ENCODE measurements around the gene AOC2. TPM values are rescaled to one million over a fixed set of nuclear protein-coding genes. Genes with fewer than 3 reads are reported as not detected.

Gene AOC2
- total and polyA plus RNA-seq, 7 experiments from 2014 or later, result 3.0 to 3.5 (median 3.2) TPM; not detected in 2

- Histone ChIP-seq H3K36me3 (ENCODE audit: control insufficient read depth in 2 of 3, insufficient read depth in 3 of 3, low read length in 3 of 3) (peaks cover 22 to 56% (median 23%) of the 10 kb centered on the region in 3 experiments), H3K4me1 (ENCODE audit: control insufficient read depth in 2 of 2, insufficient read depth in 2 of 2, low read length in 2 of 2) (peaks cover 10 to 16% of the 10 kb centered on the region in 2 donors), H3K9me3 (ENCODE audit: control insufficient read depth in 2 of 3, low read length in 3 of 3) (no peaks in the 10 kb centered on the region), H3K27me3 (ENCODE audit: control insufficient read depth in 2 of 2, insufficient read depth in 2 of 2, low read length in 2 of 2) (no peaks in the 10 kb centered on the region), H3K27ac (ENCODE audit: low read depth, low read length) (no peak overlapping the region), H3K4me3 (ENCODE audit: low read length) (no peak overlapping the region)
- no peaks in the 10 kb centered on the region for H3K27me3 Mint-ChIP-seq
- peaks cover 11 to 39% (median 33%) of the 10 kb centered on the region in 7 donors for H3K4me1 Mint-ChIP-seq
- ATAC-seq, result no peak
- peak overlapping the region in 1 of 9 donors; percentile 26 for H3K27ac Mint-ChIP-seq
- intact Hi-C loops (cut with micrococcal nuclease), result no loop called here
- ChIA-PET POLR2A (interaction anchor here (0.6 to 3.8 kb wide), 3 partner anchors 12 to 241 kb away, joined by 3 to 40 read pairs (median 4); partner anchors contain the start of genes BECN1 and VPS25), CTCF (interaction anchor here (0.7 kb wide), 1 partner anchor 20 kb away, joined by 3 read pairs; no protein-coding TSS in a partner anchor)
- H3K9me3 Mint-ChIP-seq, result peaks cover 0 to 5% (median 0%) of the 10 kb centered on the region in 11 donors
- no peak for DNase-seq
- peak overlapping the region in 1 of 10 donors; percentile 16 for H3K4me3 Mint-ChIP-seq
- H3K36me3 Mint-ChIP-seq, result peaks cover 5 to 24% (median 18%) of the 10 kb centered on the region in 5 donors
These were observed 8.6 kb upstream of the AOC2 start for GRCh38 chr17:42835732-42836131.

- DNase-seq, result no peak
- H3K36me3 ChIP-seq (ENCODE audit: control insufficient read depth in 2 of 3, insufficient read depth in 3 of 3, low read length in 3 of 3), result peaks cover 37 to 86% (median 41%) of the 10 kb centered on the region in 3 experiments
- no peak for ATAC-seq
- POLR2A ChIA-PET, result no interaction called here
- no peak overlapping the region for H3K4me3 ChIP-seq (ENCODE audit: low read length)
- H3K9me3 Mint-ChIP-seq, result peaks cover 0 to 2% (median 0%) of the 10 kb centered on the region in 11 donors
- H3K36me3 Mint-ChIP-seq, result peaks cover 10 to 41% (median 25%) of the 10 kb centered on the region in 5 donors
- no peak overlapping the region for H3K27ac ChIP-seq (ENCODE audit: low read depth, low read length)
- no peaks in the 10 kb centered on the region for H3K27me3 ChIP-seq (ENCODE audit: control insufficient read depth in 2 of 2, insufficient read depth in 2 of 2, low read length in 2 of 2)
- CTCF ChIA-PET, result no interaction called here
- H3K27me3 Mint-ChIP-seq, result no peaks in the 10 kb centered on the region
- H3K9me3 ChIP-seq (ENCODE audit: control insufficient read depth in 2 of 3, low read length in 3 of 3), result no peaks in the 10 kb centered on the region
- peak overlapping the region in 1 of 9 donors; percentile 29 for H3K27ac Mint-ChIP-seq
- H3K4me1 ChIP-seq (ENCODE audit: control insufficient read depth in 2 of 2, insufficient read depth in 2 of 2, low read length in 2 of 2), result no peaks in the 10 kb centered on the region
- no peak overlapping the region for H3K4me3 Mint-ChIP-seq
- H3K4me1 Mint-ChIP-seq, result peaks cover 0 to 8% (median 6%) of the 10 kb centered on the region in 7 donors
- intact Hi-C loops (cut with micrococcal nuclease), result no loop called here
These were observed 2.2 kb upstream of the AOC2 start for GRCh38 chr17:42841975-42842685.

GRCh38 chr17:42843358-42843934 lies 934 bp upstream of the AOC2 start:
- Mint-ChIP-seq H3K36me3 (peaks cover 9 to 36% (median 19%) of the 10 kb centered on the region in 5 donors), H3K27ac (peak overlapping the region in 1 of 9 donors; percentile 33), H3K4me3 (no peak overlapping the region), H3K9me3 (peaks cover 0 to 2% (median 0%) of the 10 kb centered on the region in 11 donors), H3K4me1 (peaks cover 0 to 8% (median 0%) of the 10 kb centered on the region in 7 donors), H3K27me3 (no peaks in the 10 kb centered on the region)
- ChIA-PET CTCF (interaction anchor here (0.6 to 1.2 kb wide), 2 partner anchors 19 to 154 kb away, joined by 3 to 4 read pairs; partner anchors contain the start of gene RPL27), POLR2A (interaction anchor here (0.8 to 1.1 kb wide), 2 partner anchors 69 to 155 kb away, joined by 3 to 4 read pairs; partner anchors contain the start of gene RPL27)
- Histone ChIP-seq H3K9me3 (ENCODE audit: control insufficient read depth in 2 of 3, low read length in 3 of 3) (no peaks in the 10 kb centered on the region), H3K4me3 (ENCODE audit: low read length) (no peak overlapping the region), H3K36me3 (ENCODE audit: control insufficient read depth in 2 of 3, insufficient read depth in 3 of 3, low read length in 3 of 3) (peaks cover 28 to 73% (median 29%) of the 10 kb centered on the region in 3 experiments), H3K27ac (ENCODE audit: low read depth, low read length) (no peak overlapping the region), H3K27me3 (ENCODE audit: control insufficient read depth in 2 of 2, insufficient read depth in 2 of 2, low read length in 2 of 2) (no peaks in the 10 kb centered on the region), H3K4me1 (ENCODE audit: control insufficient read depth in 2 of 2, insufficient read depth in 2 of 2, low read length in 2 of 2) (no peaks in the 10 kb centered on the region)
- DNase-seq (peak in 4 of 9 donors; percentile 7 to 33 (median 18)), ATAC-seq (peak; percentile 46)
- intact Hi-C loops (cut with micrococcal nuclease), result no loop called here

- H3K4me3 ChIP-seq (ENCODE audit: low read length), result no peak overlapping the region
- H3K4me1 ChIP-seq (ENCODE audit: control insufficient read depth in 2 of 2, insufficient read depth in 2 of 2, low read length in 2 of 2), result no peaks in the 10 kb centered on the region
- no peak for DNase-seq
- H3K27ac Mint-ChIP-seq, result no peak overlapping the region
- peaks cover 0 to 25% (median 9%) of the 10 kb centered on the region in 5 donors for H3K36me3 Mint-ChIP-seq
- intact Hi-C loops (cut with micrococcal nuclease), result no loop called here
- no peak for ATAC-seq
- H3K9me3 Mint-ChIP-seq, result peaks cover 0 to 2% (median 0%) of the 10 kb centered on the region in 11 donors
- H3K27ac ChIP-seq (ENCODE audit: low read depth, low read length), result no peak overlapping the region
- H3K27me3 Mint-ChIP-seq, result no peaks in the 10 kb centered on the region
- no peaks in the 10 kb centered on the region for H3K9me3 ChIP-seq (ENCODE audit: control insufficient read depth in 2 of 3, low read length in 3 of 3)
- H3K36me3 ChIP-seq (ENCODE audit: control insufficient read depth in 2 of 3, insufficient read depth in 3 of 3, low read length in 3 of 3), result peaks cover 18 to 58% (median 18%) of the 10 kb centered on the region in 3 experiments
- H3K27me3 ChIP-seq (ENCODE audit: control insufficient read depth in 2 of 2, insufficient read depth in 2 of 2, low read length in 2 of 2), result no peaks in the 10 kb centered on the region
- ChIA-PET POLR2A (interaction anchor here (1.4 kb wide), 1 partner anchor 11 kb away, joined by 3 read pairs; no protein-coding TSS in a partner anchor), CTCF (interaction anchor here (1.0 to 1.4 kb wide), 3 partner anchors 11 to 494 kb away, joined by 3 to 4 read pairs (median 3); partner anchors contain the start of gene PSME3)
- H3K4me3 Mint-ChIP-seq, result no peak overlapping the region
- H3K4me1 Mint-ChIP-seq, result peaks cover 0 to 8% (median 0%) of the 10 kb centered on the region in 7 donors
These were observed 578 bp downstream of the AOC2 start for GRCh38 chr17:42844761-42845555.

GRCh38 chr17:42845556-42845917 lies 1.2 kb downstream of the AOC2 start:
- peaks cover 15 to 54% (median 18%) of the 10 kb centered on the region in 3 experiments for H3K36me3 ChIP-seq (ENCODE audit: control insufficient read depth in 2 of 3, insufficient read depth in 3 of 3, low read length in 3 of 3)
- no peaks in the 10 kb centered on the region for H3K27me3 ChIP-seq (ENCODE audit: control insufficient read depth in 2 of 2, insufficient read depth in 2 of 2, low read length in 2 of 2)
- no peaks in the 10 kb centered on the region for H3K9me3 ChIP-seq (ENCODE audit: control insufficient read depth in 2 of 3, low read length in 3 of 3)
- H3K4me1 ChIP-seq (ENCODE audit: control insufficient read depth in 2 of 2, insufficient read depth in 2 of 2, low read length in 2 of 2), result no peaks in the 10 kb centered on the region
- H3K27ac ChIP-seq (ENCODE audit: low read depth, low read length), result no peak overlapping the region
- no peak for ATAC-seq
- DNase-seq, result no peak
- ChIA-PET POLR2A (interaction anchor here (1.4 kb wide), 1 partner anchor 11 kb away, joined by 3 read pairs; no protein-coding TSS in a partner anchor), CTCF (interaction anchor here (1.4 kb wide), 1 partner anchor 494 kb away, joined by 3 read pairs; no protein-coding TSS in a partner anchor)
- Mint-ChIP-seq H3K4me3 (no peak overlapping the region), H3K27ac (peak overlapping the region in 2 of 9 donors; percentile 28 to 65), H3K4me1 (peaks cover 0 to 8% (median 0%) of the 10 kb centered on the region in 7 donors), H3K27me3 (peaks cover 0 to 4% (median 0%) of the 10 kb centered on the region in 5 donors), H3K9me3 (peaks cover 0 to 2% (median 0%) of the 10 kb centered on the region in 11 donors), H3K36me3 (peaks cover 0 to 25% (median 9%) of the 10 kb centered on the region in 5 donors)
- H3K4me3 ChIP-seq (ENCODE audit: low read length), result no peak overlapping the region
- intact Hi-C loops (cut with micrococcal nuclease), result no loop called here

Data from naive thymus-derived CD4-positive, alpha-beta T cell (primary cell).